GM18907 (cell line): ENCODE measurements around the gene C1orf21.

Experiments
- ATAC-seq: cut with Tn5 transposase; IDR thresholded peaks from one replicate; pipeline ENCODE4 v1.9.1; 2021; ENCODE audit warnings: mild to moderate bottlenecking, moderate library complexity; ENCODE audit not compliant: unreplicated experiment

C1orf21 gene

DNA sequence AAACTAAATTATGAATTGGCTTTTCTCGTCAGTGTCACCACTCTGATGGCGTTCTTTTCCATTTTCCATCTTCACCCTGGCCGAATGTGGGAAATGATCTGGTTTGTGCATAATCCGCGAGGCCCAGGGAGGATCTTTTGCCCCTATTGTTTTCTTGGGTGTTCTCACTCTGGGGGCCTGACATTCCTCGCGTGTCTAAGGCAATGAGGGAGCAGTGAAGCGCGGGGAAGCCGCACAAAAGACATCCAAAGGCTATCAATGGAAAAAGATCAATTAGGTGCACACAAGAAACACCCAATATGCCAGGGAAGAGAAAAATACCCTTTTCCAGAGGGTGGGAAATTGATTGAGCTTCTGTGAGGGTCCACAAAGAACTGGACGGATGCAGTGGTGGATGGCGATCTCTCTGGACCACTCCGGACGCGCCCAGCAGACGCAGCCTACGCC, 941 bp upstream of the C1orf21 start:
- no peak for ATAC-seq

DNA sequence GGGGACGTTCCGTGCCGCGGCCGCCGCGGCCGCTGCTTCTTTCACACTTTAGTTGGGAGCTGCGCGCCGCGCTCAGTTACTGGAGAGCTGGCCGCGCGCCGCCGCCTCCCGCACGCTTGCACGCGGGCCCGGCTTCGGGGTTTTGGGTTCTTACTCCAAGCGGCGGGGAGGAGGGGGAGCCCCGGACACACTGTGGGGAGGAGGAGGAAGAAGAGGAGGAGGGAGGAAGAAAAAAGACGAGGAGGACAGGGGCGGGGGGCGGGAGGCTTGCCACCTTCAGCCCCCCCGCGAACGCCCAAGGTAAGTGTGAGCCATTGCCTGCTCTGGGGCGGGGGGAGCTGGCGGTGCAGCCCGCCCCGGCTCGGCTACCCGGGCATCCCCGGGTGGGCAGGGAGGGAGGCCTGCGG, 243 bp downstream of the C1orf21 start:
- peak; percentile 38 for ATAC-seq

DNA sequence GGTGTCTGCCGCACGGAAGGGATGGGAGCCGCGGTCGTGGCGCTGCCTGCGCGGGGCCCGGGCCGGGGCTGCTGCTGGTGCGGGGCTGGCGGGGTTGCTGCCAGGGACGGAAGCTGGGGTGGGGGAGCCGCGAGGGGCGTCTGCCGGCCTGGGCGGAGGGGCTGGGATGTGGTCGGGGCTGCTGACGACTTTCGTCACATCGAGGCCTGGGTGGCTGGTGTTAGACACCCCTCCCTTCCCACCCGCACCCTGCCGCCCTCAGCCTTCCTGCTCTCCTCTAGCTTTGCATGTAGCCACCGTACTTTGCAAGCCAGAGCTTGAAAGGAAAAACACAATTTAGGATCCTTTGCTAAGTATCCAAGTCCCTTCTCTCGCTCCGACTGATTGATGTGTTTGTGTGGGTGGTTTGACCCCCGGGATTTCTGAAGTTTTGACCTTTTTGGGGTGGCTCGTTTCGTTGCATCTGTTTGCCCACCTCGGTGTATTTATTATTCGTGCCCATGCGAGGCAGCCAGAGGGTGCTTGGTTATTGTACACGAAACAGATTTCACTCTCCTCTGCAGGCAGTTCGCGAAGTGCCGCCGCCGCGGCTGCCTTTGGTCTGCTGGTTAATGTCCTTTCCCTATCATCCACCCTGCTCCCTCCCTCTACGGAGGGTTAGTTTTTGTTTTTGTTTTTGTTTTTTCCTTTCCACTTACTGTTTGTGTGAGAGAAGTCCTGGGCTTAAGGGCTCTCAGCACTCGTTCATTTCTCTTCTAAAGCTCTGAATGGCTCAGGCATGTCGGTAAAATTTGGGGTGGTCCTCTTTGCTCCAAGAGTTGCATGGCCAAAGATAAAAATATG, 868 bp downstream of the C1orf21 start:
- ATAC-seq, result peak; percentile 19

DNA sequence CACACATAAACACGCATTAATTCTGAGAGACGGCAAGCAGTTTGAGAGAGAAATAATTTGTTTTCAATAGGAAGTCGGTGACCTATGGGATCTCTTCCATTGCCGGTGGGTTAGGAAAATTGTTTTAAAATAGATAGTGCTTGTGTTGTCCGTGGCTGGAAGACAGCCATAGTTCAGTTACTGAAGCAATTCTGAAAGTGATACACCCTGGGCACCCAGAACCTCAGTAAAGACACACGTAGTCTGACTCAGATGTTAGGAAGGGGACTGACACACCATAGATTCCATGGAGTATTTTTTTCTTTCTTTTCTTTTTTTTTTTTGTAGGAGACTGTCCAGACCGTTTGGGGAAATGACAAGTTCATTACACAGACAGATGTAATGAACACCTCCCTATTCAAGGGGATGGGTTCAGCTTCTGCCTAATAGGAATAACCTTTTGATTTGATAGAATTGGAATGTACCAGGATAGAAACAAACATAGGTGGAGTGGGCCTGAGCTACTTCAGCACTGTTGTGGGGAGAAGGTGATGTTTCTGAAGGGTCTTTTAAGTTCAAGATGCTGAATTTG, 1.6 kb downstream of the C1orf21 start:
- no peak for ATAC-seq

DNA sequence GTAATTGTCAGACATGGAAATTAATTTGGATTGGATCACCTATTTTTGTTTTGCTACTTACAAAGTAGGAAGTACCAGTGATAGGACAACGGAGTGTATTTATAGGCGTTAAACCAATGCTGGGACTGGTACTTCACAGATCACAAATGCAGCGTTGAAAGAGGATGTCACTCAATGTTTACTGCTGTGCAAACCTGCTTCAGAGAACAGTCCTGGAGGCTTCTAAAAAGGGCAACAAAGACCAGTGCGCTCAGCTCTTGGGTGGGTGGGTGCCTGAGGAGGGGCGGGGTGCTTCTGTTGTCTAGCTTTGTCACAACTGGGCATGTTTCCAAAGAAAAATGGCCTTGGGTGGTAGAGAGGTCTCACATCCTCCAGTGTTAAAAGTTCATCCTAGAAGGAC, 2.1 kb downstream of the C1orf21 start:
- no peak for ATAC-seq

DNA sequence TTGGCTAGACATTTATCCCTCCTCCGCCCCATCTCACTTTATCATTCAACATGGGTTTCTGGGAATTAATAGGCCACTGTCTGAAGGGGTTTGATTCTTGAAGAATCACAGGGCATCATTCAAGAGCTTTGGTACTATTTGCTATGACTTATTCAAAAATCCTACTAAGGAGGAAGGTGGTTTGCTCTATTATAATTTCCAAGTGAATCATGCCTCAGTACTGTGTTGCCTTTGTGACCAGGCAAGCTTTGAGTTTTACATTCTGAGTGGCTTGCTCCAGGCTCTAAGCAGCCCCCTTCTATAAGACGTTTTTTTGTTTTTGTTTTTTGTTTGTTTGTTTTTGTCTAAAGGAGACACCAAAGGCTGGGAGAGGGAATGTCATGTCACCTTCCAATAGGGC, 2.6 kb downstream of the C1orf21 start:
- no peak for ATAC-seq

DNA sequence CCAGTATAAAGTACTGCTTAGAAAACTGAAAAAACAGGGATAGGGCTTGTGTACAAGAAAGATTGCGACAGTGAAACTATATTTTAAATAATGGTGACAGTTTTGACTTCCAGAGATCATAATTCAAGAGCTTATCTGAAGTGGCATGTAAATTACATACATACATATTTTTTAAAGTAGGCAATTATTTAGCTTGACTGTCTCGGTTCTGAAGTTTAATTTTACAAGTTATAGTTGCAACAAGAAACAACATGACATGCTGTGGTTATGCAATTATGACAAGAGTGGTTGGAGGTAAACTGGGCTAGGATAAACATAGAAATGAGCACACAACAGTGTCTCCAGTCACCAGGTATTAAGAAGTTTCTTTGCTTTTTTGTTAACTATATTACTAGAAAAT, 4.1 kb downstream of the C1orf21 start:
- ATAC-seq, result no peak

DNA sequence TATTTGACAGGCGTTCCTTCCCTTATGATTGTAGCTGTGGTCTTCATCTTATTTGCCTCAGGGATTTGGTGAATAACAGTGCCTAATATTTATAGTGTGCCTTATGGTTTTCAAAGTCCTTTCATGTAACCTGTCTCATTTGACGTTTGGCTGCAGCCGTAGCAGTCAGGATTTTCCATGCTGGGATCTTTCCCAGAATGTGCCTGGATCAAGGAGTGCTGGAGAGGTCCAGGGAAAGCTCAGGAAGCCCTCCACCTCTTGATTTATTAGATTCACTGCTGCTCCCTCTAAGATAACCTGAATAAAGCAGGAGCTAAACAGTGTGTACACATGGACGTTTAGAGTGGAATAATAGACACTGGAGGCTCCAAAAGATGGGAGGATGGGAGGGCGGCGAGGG, 5.2 kb downstream of the C1orf21 start:
- ATAC-seq, result no peak

DNA sequence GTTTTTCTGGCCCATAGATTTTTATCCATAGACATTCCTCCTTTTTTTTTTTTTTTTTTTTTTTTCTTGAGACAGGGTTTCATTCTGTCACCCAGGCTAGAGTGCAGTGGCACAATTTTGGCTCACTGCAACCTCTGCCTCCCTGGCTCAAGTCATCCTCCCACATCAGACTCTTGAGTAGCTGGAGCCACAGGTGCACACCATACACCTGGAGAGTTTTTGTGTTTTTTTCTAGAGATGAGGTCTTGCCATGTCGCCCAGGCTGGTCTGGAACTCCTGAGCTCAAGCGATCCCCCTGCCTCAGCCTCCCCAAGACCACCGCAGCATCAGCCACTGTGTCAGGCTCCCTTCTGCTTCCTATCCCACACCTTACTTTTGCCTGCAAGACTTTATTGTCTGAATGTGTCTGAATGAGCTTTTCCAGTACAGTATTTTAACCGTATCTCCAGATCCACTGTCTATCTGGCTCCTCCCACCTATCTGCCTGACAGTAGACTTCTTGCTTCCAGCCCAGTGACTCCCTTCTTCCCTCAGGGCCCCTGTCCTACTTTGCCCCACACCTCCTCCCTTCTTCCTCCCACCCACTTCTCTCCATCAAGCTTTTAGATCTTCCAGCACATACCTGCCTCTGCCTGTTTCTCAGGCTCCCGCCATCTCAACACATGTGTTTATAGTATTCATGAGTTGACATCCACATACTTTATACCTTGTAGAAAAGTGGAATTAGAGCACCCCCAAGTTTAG, 6.1 kb downstream of the C1orf21 start:
- no peak for ATAC-seq

DNA sequence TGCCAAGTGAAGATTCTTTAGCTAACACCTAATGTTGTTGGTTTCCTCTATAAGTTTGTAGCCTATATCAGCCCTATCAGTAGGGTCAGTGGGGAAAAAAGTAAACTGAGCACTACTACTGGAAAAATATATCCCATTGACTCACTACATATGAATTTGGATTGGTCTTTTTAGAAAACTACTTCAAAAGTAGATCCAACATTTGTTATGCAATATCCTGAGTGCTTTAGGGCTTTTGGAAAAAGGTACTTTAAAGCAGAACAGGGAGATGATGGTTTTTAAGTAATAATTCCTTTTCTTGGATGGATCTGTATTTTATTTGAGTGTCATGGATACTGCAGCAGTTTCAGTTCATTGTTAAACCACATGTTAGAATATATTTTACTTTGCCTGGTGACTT, 7.1 kb downstream of the C1orf21 start:
- no peak for ATAC-seq

DNA sequence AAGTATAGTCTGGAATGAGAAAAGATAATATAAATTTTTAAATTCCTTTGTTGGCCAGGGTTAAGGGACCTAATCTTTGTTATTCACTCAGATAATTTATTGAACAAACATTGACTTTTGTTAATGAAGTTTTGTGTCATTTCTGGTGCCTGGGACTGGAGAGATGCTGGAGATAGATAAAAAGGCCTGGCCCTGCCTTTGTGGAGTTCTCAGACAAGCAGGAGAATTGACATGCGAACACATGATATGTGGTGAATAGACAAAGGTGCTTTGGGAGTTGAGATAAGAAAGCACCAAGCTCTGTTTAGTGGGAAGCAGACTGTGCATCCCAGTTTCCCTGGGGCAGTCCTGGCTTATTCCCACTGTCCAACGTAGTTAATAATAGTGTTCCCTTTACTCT, 8.5 kb downstream of the C1orf21 start:
- no peak for ATAC-seq

DNA sequence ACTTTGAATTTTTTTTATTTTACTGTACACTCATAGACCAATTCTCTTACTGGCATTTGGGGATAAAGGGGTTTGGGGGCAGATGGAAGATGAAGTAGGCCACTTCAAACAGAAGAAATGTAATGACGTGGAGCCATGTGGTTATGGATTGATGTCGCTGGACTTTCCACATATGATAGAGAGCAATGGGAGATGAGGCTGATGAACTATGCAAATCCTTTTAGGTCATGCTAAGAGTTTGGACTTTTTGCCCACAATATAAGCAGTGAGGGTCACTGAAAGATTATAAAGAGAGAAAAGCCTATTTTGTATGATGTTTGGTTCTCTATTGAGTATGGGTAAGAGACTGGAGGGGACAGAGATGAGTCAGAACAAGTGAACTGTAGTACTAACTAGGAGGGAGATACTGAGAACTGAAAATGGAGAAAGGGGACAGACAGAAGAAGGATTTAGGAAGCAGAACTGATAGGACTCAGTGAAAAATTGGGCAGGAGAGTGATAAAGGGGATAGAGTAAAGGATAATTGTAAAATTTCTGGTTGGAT, 9.2 kb downstream of the C1orf21 start:
- ATAC-seq, result no peak

DNA sequence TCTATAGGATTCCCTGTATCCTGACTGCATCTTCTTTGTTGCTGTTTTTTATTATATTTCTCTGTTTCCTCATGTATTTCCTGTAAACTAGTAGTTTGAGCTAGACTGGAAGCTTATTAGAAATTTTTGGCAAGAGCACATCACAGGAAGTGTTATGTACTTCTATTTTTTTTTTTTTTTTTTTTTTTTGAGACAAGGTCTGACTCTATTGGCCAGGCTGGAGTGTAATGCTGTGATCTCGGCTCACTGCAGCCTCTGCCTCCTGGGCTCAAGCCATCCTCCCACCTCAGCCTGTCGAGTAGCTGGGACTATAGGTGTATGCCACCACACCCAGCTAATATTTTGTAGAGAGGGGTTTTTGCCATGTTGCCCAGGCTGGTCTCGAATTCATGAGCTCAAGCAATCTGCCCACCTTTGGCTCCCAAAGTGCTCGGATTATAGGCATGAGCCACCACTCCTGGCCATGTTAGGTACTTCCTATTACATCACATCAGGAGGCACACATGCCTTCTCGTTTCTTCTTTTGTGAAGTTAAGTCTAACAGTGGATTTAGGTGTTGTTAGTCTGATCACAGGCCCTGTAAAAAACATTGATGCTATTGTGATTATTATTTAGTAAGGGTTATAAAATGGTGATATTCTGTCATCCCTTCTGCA, 12.5 kb downstream of the C1orf21 start:
- ATAC-seq, result no peak

DNA sequence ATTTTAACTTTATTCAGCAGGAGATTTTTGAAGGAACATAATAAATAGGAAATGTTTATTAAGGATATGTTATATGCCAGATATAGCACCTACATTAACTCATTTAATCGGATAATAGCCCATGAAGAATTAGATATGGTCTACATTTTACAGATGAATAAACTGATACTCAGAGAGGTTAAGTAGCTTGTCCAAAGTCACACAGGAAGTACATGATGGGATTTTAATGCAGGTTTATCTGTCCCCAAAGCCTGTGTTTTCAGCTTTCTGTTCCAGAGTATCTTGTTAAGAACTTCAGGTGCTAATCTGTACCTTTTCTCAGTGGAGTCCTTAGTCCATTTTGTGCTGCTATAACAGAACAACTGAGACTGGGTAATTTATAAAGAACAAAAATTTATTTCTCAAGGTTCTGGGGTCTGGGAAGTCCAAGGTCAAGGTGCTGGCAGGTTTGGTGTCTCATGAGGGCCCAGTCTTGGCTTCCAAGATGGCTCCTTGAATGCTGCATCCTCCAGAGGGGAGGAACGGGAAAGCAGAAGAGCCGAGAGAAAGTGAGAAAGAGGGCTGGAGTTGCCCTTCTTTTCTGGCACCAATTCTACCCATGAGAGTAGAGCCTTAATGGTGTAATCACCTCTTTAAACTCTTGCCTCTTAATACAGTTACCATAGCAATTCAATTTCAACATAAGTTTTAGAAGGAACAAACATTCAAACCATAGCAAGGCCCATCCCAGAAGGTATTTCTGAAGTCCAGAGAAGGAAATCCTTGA, 17.3 kb downstream of the C1orf21 start:
- ATAC-seq, result no peak

DNA sequence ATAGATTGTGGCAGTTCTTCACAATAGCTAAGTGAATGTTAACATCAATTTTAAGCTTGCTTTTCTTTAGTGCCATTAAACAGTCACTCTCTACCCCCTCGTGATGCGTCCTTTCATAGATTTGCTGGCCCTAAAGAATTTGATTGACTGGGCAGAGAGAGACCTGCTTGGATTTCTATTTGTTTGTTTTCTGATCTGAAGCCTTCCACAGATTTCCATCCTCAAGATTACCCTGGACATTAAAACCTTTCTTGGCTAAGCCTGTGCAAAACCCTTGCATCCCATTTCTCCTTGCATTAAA, 17.8 kb downstream of the C1orf21 start:
- ATAC-seq, result no peak

DNA sequence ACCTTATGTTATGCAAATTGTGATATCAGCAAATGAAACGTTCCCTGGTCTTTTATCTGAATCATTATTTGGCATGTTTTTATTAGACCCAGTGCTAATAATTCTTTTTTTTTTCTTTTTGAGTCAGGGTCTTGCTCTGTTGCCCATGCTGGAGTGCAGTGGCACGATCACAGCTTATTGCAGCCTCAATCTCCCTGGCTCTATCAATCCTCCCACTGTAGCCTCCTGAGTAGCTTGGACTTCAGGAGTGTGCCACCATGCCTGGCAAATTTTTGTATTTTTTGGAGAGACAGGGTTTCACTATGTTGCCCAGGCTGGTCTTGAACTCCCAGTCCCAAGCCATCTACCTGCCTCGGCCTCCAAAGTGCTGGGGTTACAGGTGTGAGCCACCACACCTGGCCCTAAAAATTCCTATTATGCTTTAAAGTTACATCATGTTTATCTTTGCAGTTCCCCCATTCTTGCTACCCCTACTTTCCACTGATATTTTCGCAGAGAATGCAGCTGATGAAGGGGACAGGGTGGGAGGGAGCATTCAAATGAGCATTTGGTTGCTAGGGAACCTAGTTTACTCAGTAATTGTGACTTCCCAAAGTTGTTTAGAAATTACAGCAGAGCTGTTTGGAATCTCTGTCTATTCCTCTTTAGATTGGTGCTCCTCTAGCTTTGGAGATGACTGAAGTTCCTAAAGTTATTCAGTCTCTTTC, 18.4 kb downstream of the C1orf21 start:
- ATAC-seq, result no peak

DNA sequence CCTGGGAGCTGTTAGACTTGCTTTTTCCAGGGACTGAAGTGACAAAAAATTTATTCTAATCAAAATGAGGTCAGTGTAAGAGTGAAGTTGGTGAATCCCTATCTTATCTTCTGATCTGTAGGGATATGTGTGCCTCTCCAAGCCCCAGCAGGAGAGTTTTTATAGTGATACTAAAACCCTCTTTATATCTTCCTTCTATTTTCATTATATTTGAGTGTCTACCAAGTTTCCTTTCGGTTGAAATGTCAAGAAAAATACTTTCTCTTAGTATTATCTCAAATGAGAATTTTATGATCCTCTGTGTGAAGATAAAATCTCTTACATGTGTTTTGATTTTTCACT, 18.9 kb downstream of the C1orf21 start:
- no peak for ATAC-seq

DNA sequence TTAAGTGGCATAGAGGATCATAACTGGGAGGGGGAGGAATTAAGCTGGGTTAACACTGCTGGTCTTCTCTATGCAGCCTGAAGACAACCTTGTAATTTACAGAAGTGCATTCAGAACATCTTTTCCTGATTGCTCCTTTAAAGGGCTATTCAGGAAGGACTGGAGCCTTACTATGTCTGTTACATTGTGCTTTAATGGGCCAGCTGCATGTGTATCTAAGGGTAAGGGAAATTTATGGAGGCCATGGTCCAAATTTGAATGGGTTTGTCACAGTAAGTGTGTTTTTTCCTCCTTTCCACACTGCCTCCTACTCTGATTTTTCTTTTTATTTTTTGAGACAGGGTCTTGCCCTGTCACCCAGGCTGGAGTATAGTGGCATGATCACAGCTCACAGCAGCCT, 19.6 kb downstream of the C1orf21 start:
- ATAC-seq, result no peak

DNA sequence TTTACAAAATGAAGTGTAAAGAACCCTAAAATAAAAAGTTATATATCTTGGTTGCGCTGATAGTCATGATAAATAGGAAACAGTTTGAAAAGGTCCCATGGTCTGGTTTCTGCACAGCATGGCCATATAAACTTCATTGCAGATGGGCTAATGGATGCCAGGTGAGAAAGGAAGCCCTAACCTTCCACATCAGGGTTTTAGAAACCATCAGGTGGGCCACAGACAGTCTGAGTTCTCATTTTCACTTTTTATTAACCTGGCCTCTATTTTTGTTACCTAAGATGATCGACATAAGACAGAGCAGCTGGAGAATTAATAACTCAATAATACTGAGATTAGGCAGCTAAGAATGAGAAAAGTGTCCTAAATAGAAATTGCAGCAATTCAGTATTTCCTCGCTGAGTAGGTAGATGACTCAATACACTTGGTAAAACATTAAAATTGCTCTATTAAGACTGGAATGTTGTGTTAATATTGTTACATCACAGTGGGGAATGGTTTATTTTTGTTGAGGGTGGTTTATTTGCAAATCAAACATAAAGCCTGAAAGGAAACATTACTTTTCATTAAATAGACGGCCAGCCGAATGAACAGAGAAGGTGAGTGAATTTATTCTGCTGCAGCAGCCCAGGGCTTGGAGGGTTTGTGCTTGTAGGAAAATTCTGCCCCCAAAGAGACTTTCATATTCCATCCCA, 21.1 kb downstream of the C1orf21 start:
- ATAC-seq, result no peak

DNA sequence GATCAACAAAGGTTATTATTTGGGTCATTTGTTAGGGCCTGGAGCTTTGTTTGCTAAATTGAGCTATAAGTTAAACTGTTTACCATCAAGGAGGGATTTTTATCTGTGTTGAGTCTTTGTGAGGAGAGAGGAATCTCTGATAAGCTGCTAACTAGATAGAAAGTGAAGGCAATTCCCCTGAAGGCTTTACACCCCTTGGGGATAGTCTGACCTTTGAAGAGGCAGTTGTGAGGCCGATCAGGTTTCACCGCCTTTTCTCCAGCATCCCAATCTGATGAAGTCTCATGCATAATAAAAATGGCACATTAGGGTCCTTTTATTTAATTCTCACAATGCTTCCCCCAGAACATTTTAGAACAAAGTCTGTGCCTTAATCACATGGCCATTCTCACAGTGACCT, 21.8 kb downstream of the C1orf21 start:
- ATAC-seq, result no peak
